ENCODE measurements around the gene A1CF. TPM values are rescaled to one million over a fixed set of nuclear protein-coding genes. Genes with fewer than 3 reads are reported as not detected.

The A1CF gene
- total and polyA plus RNA-seq, 2 of the 8 experiments (the other 6 are each of a cell fraction or from before 2014, with no cell fraction given), result not detected

DNA sequence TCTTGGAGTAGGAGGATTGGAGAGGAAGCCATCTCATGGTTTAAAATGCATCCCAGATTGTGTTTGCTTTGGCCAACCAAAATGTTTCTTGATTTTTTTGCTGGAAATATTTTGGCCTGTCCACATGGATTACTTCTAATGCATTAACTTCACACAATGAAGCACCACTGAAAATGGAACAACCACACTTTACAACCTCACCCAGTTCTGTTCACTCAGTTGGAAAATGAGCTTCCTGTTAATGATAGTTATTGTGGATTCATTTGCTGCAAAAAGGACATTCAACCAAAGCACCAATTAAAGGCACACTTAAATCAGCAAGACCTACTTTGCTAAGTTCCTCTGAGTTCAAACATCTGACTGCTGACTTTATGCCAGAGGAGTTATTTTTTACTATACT lies 11.3 kb upstream of the A1CF start (continued):
- TF ChIP-seq, protein P1, sequence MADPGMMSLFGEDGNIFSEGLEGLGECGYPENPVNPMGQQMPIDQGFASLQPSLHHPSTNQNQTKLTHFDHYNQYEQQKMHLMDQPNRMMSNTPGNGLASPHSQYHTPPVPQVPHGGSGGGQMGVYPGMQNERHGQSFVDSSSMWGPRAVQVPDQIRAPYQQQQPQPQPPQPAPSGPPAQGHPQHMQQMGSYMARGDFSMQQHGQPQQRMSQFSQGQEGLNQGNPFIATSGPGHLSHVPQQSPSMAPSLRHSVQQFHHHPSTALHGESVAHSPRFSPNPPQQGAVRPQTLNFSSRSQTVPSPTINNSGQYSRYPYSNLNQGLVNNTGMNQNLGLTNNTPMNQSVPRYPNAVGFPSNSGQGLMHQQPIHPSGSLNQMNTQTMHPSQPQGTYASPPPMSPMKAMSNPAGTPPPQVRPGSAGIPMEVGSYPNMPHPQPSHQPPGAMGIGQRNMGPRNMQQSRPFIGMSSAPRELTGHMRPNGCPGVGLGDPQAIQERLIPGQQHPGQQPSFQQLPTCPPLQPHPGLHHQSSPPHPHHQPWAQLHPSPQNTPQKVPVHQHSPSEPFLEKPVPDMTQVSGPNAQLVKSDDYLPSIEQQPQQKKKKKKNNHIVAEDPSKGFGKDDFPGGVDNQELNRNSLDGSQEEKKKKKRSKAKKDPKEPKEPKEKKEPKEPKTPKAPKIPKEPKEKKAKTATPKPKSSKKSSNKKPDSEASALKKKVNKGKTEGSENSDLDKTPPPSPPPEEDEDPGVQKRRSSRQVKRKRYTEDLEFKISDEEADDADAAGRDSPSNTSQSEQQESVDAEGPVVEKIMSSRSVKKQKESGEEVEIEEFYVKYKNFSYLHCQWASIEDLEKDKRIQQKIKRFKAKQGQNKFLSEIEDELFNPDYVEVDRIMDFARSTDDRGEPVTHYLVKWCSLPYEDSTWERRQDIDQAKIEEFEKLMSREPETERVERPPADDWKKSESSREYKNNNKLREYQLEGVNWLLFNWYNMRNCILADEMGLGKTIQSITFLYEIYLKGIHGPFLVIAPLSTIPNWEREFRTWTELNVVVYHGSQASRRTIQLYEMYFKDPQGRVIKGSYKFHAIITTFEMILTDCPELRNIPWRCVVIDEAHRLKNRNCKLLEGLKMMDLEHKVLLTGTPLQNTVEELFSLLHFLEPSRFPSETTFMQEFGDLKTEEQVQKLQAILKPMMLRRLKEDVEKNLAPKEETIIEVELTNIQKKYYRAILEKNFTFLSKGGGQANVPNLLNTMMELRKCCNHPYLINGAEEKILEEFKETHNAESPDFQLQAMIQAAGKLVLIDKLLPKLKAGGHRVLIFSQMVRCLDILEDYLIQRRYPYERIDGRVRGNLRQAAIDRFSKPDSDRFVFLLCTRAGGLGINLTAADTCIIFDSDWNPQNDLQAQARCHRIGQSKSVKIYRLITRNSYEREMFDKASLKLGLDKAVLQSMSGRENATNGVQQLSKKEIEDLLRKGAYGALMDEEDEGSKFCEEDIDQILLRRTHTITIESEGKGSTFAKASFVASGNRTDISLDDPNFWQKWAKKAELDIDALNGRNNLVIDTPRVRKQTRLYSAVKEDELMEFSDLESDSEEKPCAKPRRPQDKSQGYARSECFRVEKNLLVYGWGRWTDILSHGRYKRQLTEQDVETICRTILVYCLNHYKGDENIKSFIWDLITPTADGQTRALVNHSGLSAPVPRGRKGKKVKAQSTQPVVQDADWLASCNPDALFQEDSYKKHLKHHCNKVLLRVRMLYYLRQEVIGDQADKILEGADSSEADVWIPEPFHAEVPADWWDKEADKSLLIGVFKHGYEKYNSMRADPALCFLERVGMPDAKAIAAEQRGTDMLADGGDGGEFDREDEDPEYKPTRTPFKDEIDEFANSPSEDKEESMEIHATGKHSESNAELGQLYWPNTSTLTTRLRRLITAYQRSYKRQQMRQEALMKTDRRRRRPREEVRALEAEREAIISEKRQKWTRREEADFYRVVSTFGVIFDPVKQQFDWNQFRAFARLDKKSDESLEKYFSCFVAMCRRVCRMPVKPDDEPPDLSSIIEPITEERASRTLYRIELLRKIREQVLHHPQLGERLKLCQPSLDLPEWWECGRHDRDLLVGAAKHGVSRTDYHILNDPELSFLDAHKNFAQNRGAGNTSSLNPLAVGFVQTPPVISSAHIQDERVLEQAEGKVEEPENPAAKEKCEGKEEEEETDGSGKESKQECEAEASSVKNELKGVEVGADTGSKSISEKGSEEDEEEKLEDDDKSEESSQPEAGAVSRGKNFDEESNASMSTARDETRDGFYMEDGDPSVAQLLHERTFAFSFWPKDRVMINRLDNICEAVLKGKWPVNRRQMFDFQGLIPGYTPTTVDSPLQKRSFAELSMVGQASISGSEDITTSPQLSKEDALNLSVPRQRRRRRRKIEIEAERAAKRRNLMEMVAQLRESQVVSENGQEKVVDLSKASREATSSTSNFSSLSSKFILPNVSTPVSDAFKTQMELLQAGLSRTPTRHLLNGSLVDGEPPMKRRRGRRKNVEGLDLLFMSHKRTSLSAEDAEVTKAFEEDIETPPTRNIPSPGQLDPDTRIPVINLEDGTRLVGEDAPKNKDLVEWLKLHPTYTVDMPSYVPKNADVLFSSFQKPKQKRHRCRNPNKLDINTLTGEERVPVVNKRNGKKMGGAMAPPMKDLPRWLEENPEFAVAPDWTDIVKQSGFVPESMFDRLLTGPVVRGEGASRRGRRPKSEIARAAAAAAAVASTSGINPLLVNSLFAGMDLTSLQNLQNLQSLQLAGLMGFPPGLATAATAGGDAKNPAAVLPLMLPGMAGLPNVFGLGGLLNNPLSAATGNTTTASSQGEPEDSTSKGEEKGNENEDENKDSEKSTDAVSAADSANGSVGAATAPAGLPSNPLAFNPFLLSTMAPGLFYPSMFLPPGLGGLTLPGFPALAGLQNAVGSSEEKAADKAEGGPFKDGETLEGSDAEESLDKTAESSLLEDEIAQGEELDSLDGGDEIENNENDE (IDR thresholded peaks at IDR 0.05; ENCODE audit: insufficient replicate concordance, low read length), result no peak
- no peak for TF ChIP-seq POLR2AphosphoS5 (IDR thresholded peaks at IDR 0.05; ENCODE audit: low read depth, low read length)
- TF ChIP-seq ZNF274 (IDR thresholded peaks at IDR 0.05; ENCODE audit: borderline replicate concordance, extremely low read depth, low read length), result no peak
- no peak for TF ChIP-seq CEBPB (IDR thresholded peaks at IDR 0.05; ENCODE audit: low read depth, low read length)
- TF ChIP-seq KDM4A (IDR thresholded peaks at IDR 0.05; ENCODE audit: low read depth, low read length, severe bottlenecking), result no peak
- TF ChIP-seq, protein P2, sequence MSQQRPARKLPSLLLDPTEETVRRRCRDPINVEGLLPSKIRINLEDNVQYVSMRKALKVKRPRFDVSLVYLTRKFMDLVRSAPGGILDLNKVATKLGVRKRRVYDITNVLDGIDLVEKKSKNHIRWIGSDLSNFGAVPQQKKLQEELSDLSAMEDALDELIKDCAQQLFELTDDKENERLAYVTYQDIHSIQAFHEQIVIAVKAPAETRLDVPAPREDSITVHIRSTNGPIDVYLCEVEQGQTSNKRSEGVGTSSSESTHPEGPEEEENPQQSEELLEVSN (IDR thresholded peaks at IDR 0.05), result no peak
- TF ChIP-seq SP1 (IDR thresholded peaks at IDR 0.05; ENCODE audit: low read depth, low read length), result no peak
- TF ChIP-seq MAFK (IDR thresholded peaks at IDR 0.05; ENCODE audit: low read depth, low read length), result no peak
- TF ChIP-seq NANOG (IDR thresholded peaks at IDR 0.05; ENCODE audit: insufficient read depth, low read depth, low read length, poor library complexity, severe bottlenecking), result no peak
- no peak for TF ChIP-seq TEAD4 (IDR thresholded peaks at IDR 0.05; ENCODE audit: low read depth, low read length)
- no peak for TF ChIP-seq EP300 (IDR thresholded peaks at IDR 0.05; ENCODE audit: borderline replicate concordance in 1 of 2, low read depth in 2 of 2, low read length in 2 of 2)
- TF ChIP-seq SRF (IDR thresholded peaks at IDR 0.05; ENCODE audit: low read depth, low read length), result no peak
